ENCODE data around the gene SPAG16.

SPAG16 gene

DNA sequence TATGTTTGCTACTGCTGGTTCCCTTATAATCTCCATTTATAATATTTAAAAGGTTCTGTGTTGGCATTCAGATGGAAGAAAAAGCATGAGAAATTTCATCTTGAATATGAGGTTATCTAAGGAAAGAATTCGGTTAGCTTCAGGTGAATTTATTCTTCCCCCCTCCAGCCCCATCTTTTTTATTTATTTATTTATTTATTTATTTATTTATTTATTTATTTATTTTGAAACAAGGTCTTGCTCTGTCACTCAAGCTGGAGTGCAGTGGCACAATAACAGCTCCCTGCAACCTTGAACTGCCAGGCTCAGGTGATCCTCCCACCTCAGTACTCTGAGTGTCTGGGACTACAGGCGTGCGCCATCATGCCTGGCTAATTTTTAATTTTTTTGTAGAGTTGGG lies 1031.1 kb downstream of the SPAG16 start:
- H3K27me3 ChIP-seq (ENCODE audit: insufficient read depth, low read depth, severe bottlenecking): no peaks in the 10 kb centered on the region
- TF ChIP-seq, protein P1, sequence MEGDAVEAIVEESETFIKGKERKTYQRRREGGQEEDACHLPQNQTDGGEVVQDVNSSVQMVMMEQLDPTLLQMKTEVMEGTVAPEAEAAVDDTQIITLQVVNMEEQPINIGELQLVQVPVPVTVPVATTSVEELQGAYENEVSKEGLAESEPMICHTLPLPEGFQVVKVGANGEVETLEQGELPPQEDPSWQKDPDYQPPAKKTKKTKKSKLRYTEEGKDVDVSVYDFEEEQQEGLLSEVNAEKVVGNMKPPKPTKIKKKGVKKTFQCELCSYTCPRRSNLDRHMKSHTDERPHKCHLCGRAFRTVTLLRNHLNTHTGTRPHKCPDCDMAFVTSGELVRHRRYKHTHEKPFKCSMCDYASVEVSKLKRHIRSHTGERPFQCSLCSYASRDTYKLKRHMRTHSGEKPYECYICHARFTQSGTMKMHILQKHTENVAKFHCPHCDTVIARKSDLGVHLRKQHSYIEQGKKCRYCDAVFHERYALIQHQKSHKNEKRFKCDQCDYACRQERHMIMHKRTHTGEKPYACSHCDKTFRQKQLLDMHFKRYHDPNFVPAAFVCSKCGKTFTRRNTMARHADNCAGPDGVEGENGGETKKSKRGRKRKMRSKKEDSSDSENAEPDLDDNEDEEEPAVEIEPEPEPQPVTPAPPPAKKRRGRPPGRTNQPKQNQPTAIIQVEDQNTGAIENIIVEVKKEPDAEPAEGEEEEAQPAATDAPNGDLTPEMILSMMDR (IDR thresholded peaks at IDR 0.05; ENCODE audit: low read depth, low read length): no peak
- DNase-seq: no peak
- H3K4me3 ChIP-seq (ENCODE audit: low read depth, low read length): no peak overlapping the region
- H3K27ac ChIP-seq: no peak overlapping the region
- no peaks in the 10 kb centered on the region for H3K9me3 ChIP-seq (ENCODE audit: severe bottlenecking)
- no peaks in the 10 kb centered on the region for H3K36me3 ChIP-seq

- no peaks in the 10 kb centered on the region for H3K9me3 ChIP-seq (ENCODE audit: severe bottlenecking)
- H3K36me3 ChIP-seq: no peaks in the 10 kb centered on the region
- H3K27ac ChIP-seq: no peak overlapping the region
- no peaks in the 10 kb centered on the region for H3K27me3 ChIP-seq (ENCODE audit: insufficient read depth, low read depth, severe bottlenecking)
- DNase-seq: no peak
- no peak overlapping the region for H3K4me3 ChIP-seq (ENCODE audit: low read depth, low read length)
- TF ChIP-seq, protein P1 (IDR thresholded peaks at IDR 0.05; ENCODE audit: low read depth, low read length): no peak
Observed at GRCh38 chr2:214320211-214320610, 1035.9 kb downstream of the SPAG16 start.

DNA sequence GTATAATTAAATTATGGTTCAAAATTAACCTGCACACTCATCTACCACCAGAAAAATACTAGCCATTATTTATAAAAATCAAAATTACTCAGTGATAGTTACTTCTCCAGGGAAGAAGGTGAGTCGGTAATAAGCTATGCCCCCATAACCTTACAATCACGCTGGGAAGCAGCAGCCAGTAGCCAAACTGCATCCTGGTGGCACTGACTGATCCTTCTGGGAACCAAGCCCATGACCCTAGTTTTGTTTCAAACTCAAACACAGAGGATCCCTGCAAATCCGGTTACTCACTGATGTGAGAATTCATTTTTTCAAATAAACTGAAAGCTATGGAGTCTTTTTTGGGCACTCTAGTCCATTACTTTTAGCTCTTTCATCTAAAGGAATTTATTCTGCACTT lies 1038.4 kb downstream of the SPAG16 start:
- Histone ChIP-seq H3K36me3 (no peaks in the 10 kb centered on the region), H3K27me3 (ENCODE audit: insufficient read depth, low read depth, severe bottlenecking) (no peaks in the 10 kb centered on the region), H3K27ac (no peak overlapping the region), H3K4me3 (ENCODE audit: low read depth, low read length) (no peak overlapping the region), H3K9me3 (ENCODE audit: severe bottlenecking) (no peaks in the 10 kb centered on the region)
- DNase-seq: no peak
- TF ChIP-seq, protein P1 (IDR thresholded peaks at IDR 0.05; ENCODE audit: low read depth, low read length): no peak

DNA sequence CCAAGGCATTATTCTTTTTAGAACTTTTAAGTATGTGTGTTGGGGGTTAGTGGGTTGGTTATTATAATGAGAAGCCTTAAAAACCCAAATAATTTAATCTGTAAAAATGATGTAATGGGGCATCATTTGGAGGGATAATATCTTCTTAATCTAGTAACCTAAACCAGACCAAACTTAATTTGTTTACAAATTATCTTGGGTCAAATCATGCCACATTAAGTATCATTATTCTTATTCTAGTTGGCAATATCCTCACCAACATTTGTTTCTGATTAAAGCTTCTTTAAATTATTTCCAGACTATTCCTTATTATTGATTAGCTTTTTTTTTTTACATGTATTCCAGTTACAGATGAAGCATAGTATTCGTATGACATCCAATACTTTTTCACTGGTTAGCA lies 1041.1 kb downstream of the SPAG16 start:
- H3K36me3 ChIP-seq: no peaks in the 10 kb centered on the region
- no peak overlapping the region for H3K4me3 ChIP-seq (ENCODE audit: low read depth, low read length)
- no peaks in the 10 kb centered on the region for H3K9me3 ChIP-seq (ENCODE audit: severe bottlenecking)
- DNase-seq: no peak
- TF ChIP-seq, protein P1 (IDR thresholded peaks at IDR 0.05; ENCODE audit: low read depth, low read length): no peak
- H3K27me3 ChIP-seq (ENCODE audit: insufficient read depth, low read depth, severe bottlenecking): no peaks in the 10 kb centered on the region
- no peak overlapping the region for H3K27ac ChIP-seq

DNA sequence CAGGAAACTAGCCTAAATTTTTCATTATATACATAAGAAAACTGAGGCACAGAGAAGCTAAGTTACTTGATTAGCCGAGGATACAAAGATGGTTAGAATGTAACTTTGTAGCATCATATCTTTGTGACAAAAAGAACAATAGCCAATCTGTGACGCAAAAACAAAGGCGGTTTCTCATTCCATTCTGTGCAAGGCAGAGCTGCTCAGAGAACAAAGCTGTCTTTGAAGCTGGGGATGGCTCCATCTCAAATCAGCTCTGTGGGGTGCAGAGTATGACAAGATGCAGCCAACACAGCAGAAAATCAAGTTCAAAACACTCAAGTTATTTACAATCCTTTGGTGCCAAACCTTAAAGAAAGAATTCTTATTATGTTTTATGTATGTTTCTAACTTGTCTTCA lies 1044.7 kb downstream of the SPAG16 start:
- H3K36me3 ChIP-seq: no peaks in the 10 kb centered on the region
- H3K27ac ChIP-seq: no peak overlapping the region
- TF ChIP-seq, protein P1 (IDR thresholded peaks at IDR 0.05; ENCODE audit: low read depth, low read length): no peak
- no peak for DNase-seq
- H3K4me3 ChIP-seq (ENCODE audit: low read depth, low read length): no peak overlapping the region
- no peaks in the 10 kb centered on the region for H3K9me3 ChIP-seq (ENCODE audit: severe bottlenecking)
- H3K27me3 ChIP-seq (ENCODE audit: insufficient read depth, low read depth, severe bottlenecking): no peaks in the 10 kb centered on the region

DNA sequence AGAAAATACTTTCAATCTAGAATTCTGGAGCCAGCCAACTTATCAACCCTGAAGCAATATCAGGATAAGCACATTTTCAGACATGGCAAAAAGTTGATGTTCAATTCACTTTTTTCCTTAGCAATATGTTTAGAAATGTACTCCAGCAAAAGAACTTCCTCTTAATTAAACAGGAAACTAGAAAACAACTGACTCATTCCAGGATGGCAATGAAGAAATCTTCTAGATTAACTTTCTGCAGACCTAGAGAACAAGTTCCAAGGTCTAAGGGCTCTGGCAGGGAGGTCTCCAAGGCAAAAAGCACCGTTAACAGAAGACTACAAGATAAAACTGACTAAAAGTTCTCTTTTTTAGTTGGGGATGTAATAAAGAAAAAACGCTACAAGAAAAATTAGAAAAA lies 1057.4 kb downstream of the SPAG16 start:
- H3K9me3 ChIP-seq (ENCODE audit: severe bottlenecking): no peaks in the 10 kb centered on the region
- H3K27ac ChIP-seq: no peak overlapping the region
- TF ChIP-seq, protein P1 (IDR thresholded peaks at IDR 0.05; ENCODE audit: low read depth, low read length): no peak
- no peaks in the 10 kb centered on the region for H3K27me3 ChIP-seq (ENCODE audit: insufficient read depth, low read depth, severe bottlenecking)
- H3K36me3 ChIP-seq: no peaks in the 10 kb centered on the region
- no peak for DNase-seq
- no peak overlapping the region for H3K4me3 ChIP-seq (ENCODE audit: low read depth, low read length)

All from WERI-Rb-1 (cell line).